Activated CD4-positive, alpha-beta T cell treated with anti-CD3 and anti-CD28 coated beads, Interleukin-2, amount 50 U/mL, for 4 hours (primary cell): ENCODE results near the gene RFLNA.

Experiments used
- DNase-seq, 2 experiments: peaks; one replicate each; pipeline ENCODE4 v3.0.0-alpha.2; 2020

Gene RFLNA

DNA sequence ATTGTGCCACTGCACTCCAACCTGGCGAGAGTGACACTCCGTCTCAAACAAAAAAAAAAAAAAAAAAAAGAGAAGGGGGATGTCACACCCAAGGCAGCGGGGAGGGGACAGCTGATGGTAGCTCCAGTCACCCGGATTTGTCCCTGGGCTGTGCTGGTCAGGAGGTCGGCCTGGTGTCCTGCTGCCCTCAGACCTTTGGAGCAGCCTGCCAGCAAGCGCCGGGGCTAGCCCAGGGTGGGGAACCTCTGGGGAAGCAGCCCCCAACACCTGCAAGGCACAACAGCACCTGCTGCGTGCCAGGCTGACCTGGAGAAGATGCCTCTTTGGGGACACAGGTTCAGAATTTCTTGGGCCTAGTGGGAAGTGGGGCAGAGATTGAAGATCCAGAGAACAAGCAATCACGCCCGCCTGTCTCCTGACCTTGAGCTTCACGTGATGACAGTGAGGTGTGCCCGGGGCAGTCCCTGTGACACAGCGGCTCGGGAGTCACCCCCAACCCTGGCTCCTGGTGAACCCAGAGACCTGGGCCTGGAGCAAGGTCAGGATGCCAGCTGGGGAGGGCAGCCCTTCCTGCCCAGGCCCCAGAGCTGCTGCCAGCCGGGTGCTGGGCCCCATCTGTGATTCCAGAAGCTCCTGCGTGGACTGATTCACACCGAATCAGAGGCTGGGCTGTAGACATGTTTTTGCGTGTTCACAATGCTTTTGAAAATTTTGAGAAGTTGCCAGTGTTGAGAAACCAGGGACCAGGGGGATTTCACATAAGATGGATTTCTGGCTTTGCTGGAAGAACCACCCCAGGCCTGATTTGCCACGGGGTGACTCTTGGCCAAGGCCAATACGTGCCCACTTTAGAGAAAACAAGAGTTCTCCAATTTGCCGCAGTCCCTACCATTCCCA is 66.4 kb downstream of the RFLNA start:
- no peak for DNase-seq

- no peak for DNase-seq
Observed at GRCh38 chr12:124361996-124362395, 67.1 kb downstream of the RFLNA start.

DNA sequence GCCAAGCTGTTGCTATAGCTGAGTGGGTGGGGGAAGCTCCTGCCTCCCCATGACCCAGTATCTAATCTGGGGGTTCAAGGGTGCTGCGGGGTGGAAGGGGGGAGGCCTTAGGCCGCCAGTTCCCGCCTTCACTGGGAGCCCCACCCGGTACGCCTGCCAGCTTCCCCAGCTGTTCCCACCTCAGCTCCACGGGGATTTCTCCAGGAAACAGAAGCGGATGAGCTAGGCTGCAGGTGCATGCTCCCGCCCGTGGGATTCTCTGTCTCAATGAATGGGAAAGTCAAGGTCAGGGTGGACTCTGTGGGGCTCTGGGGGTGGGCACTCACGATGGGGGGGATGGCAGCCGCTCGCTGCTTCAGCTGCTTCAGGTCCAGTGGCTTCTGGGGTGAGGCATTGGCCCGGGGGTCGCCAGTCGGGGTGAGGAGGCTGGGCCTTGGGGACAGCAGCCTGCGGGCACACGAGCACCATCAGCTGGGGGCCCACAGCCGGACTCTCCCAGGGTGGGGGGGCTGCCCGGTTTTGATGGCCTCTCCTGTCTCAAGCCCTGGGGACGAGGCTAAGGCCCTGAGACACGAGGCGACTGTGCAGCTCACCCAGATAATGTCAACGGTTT is 68.6 kb downstream of the RFLNA start:
- DNase-seq = no peak

- no peak for DNase-seq
Observed at GRCh38 chr12:124364543-124364942, 69.7 kb downstream of the RFLNA start.
